Retinal pigment epithelial cell (primary cell): ENCODE measurements around the gene SMPD3.

Experiments
- DNase-seq: peaks from one replicate; pipeline ENCODE4 v3.0.0-alpha.2; 2010; ENCODE audit warnings: low read depth
- H3K4me3 ChIP-seq: 2 replicates; pipeline ENCODE4 v1.5.1; 2011; ENCODE audit warnings: mild to moderate bottlenecking, low read length, control low read depth, moderate library complexity
- CTCF ChIP-seq: conservative IDR thresholded peaks from 2 replicates; pipeline ENCODE4 v1.5.1; 2011; ENCODE audit warnings: low read depth, low read length, control low read depth, inconsistent platforms

SMPD3 gene

GRCh38 chr16:68470461-68471150, 22.3 kb upstream of the SMPD3 start:
- H3K4me3 ChIP-seq, result no peak overlapping the region
- DNase-seq, result no peak
- no peak for TF ChIP-seq CTCF

GRCh38 chr16:68469796-68470460, 21.6 kb upstream of the SMPD3 start:
- DNase-seq, result no peak
- no peak for TF ChIP-seq CTCF
- no peak overlapping the region for H3K4me3 ChIP-seq

DNA sequence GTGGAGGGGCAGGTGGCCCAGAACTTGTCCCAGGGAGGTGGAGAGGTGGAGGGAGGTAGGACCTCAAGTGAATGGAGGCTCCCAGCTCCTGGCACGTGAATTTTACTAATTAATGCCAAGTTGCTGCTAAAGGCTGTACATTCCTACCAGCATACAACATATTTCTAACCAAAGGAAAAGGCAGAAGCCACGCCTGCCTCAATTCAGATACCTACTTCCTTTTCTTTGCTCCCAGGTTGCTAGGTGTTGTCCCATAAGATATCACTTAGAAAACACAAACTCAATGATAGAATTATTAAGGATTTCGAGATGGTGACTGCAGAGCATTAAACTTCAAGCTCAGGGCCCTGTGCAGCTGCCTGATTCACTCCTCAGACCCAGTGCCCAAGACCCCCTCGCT, 20.5 kb upstream of the SMPD3 start:
- DNase-seq, result no peak
- TF ChIP-seq CTCF, result no peak
- H3K4me3 ChIP-seq, result no peak overlapping the region

DNA sequence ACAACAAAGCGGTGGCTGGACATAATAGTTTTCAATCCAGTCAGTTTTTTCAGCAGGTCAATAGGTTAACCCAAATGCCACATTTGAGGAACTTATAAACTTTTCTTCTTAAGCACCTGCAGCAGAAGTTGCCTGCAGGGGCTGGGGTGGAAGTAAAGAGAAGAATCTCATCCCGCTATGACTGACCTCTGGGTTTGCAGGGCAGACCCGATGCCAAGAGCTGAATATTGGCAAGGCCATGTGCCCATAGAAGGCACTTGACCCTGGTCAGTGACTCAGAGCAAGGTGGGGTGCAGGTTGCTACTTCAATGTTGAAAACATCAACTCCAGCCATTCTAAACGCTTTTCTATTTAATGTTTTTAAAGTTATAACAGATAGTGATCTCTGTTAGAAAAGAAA, 17.9 kb upstream of the SMPD3 start:
- no peak for TF ChIP-seq CTCF
- DNase-seq, result no peak
- no peak overlapping the region for H3K4me3 ChIP-seq

DNA sequence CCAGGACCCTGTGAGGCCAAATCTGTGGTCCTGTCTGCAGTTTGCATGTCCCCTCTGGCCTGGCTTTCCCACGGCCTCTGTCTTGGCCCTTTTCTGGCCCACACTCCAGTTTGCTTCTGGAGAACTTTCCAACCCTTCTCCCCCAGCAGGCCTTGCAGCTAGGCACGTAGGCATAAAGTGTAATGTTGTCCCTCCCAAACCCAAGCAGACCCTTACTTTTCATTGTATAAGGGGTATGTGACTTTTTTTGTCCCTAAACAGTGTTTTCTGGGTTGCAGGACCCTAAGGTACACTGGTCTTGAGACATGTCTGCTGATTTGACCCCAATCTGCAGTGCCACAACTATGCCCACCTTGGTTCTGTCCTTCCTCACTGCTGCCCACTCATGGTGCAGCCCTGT, 15.6 kb upstream of the SMPD3 start:
- DNase-seq, result no peak
- TF ChIP-seq CTCF, result no peak
- H3K4me3 ChIP-seq, result no peak overlapping the region

DNA sequence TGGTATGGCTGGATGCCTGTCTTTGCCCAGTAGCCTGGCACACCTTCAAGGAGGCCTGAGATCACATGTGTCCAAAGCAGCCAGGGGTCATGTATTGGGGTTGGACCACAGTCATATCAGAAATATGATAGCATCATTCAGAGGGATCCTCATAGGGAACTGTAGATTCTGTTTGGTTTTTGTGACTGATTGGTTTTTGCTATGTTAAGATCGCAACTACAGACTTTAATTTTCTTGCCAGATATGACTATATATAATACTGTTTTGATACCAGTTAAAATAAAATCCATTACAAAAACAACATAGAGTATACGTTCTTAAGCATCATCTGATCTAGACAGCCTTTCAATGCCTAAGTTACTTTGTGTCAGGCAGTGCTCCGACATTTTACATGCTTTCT, 11.8 kb upstream of the SMPD3 start:
- no peak for TF ChIP-seq CTCF
- DNase-seq, result no peak
- H3K4me3 ChIP-seq, result no peak overlapping the region

DNA sequence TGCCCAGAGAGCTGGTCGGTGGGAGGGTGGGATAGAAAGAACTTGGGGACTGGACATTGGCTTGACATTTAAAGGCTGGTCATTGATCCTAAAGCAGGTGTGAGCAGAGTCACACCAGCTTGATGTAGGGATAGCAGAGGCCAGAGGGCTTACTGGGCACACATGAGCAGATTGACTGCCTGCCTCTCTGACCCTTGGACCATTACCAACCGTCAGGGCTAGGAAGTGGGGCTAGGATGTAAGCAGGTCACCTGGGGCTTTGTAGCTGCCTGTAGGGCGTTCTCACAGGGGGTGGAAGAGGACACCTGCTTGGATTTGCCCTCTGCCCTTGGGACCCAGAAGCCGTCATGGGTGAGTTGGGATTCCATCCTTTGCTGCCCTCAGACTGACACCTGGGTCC, 11.1 kb upstream of the SMPD3 start:
- TF ChIP-seq CTCF, result no peak
- DNase-seq, result no peak
- H3K4me3 ChIP-seq, result no peak overlapping the region
